Panc1 (cell line): ENCODE results near the gene ATXN7. TPM values are rescaled to one million over a fixed set of nuclear protein-coding genes. Genes with fewer than 3 reads are reported as not detected.

ENCODE experiments used
- ATAC-seq: fragments of 200-7000 bp; cut with Tn5 transposase; 2 replicates; pipeline ENCODE4 v1.9.1; 2020; ENCODE audit warnings: mild to moderate bottlenecking, moderate library complexity
- BruUV-seq: library from RNA; stranded (reverse); fragments of 400-500 nt; replicated peaks from 2 replicates; lab custom pipeline; 2021; lab: Mats Ljungman, UMichigan
- CTCF ChIA-PET: fragments of 300-600 bp; sonication (Branson Sonifier 250); formaldehyde crosslinking; loops from one replicate; lab custom pipeline; 2022; ENCODE audit warnings: antibody characterized with exemption; lab: Charles Lee
- POLR2A ChIA-PET: fragments of 300-600 bp; sonication (Branson Sonifier 250); formaldehyde crosslinking; loops from one replicate; lab custom pipeline; 2022; ENCODE audit warnings: antibody characterized with exemption; lab: Charles Lee
- DNase-seq: peaks from one replicate; pipeline ENCODE4 v3.0.0-alpha.2; 2010; ENCODE audit warnings: low read depth, low spot score
- H3K27ac ChIP-seq: 2 replicates; pipeline ENCODE4 v1.5.1; 2011; ENCODE audit warnings: mild to moderate bottlenecking, low read length, inconsistent platforms
- H3K27me3 ChIP-seq: fragments of 200-500 bp; sonication (Bioruptor generic); 2 replicates; pipeline ENCODE4 v1.6.0; 2014; ENCODE audit warnings: low read length, inconsistent platforms; ENCODE audit not compliant: control insufficient read depth, insufficient read depth
- H3K36me3 ChIP-seq: fragments of 200-500 bp; sonication (Bioruptor generic); 2 replicates; pipeline ENCODE4 v1.5.1; 2014; ENCODE audit warnings: inconsistent platforms, mild to moderate bottlenecking, low read length, moderate library complexity; ENCODE audit not compliant: control insufficient read depth, insufficient read depth
- H3K4me1 ChIP-seq: 2 replicates; pipeline ENCODE4 v1.5.1; 2011; ENCODE audit warnings: inconsistent platforms, mild to moderate bottlenecking, low read length, moderate library complexity; ENCODE audit not compliant: control insufficient read depth, insufficient read depth
- H3K4me3 ChIP-seq, 2 experiments: 2 replicates each; pipeline ENCODE4 v1.5.1; 2011 to 2012; ENCODE audit warnings: low read depth in 2 of 2, low read length in 2 of 2, mild to moderate bottlenecking in 2 of 2, inconsistent platforms in 1 of 2, moderate library complexity in 1 of 2
- H3K9me3 ChIP-seq: fragments of 200-500 bp; sonication (Bioruptor generic); 2 replicates; pipeline ENCODE4 v1.5.1; 2014; ENCODE audit warnings: low read depth, mild to moderate bottlenecking, inconsistent platforms, low read length, moderate library complexity; ENCODE audit not compliant: control insufficient read depth, insufficient read depth
- POLR2AphosphoS5 ChIP-seq: IDR thresholded peaks from 2 replicates; pipeline ENCODE4 v1.6.1; 2012; ENCODE audit warnings: mild to moderate bottlenecking, low read depth, low read length, moderate library complexity
- SIN3A ChIP-seq: IDR thresholded peaks from 2 replicates; pipeline ENCODE4 v1.6.1; 2012; ENCODE audit warnings: low read depth, mild to moderate bottlenecking, low read length, moderate library complexity, borderline replicate concordance; ENCODE audit not compliant: insufficient read depth
- TCF7L2 ChIP-seq: IDR thresholded peaks from 2 replicates; pipeline ENCODE4 v1.6.1; 2011; ENCODE audit warnings: mild to moderate bottlenecking, low read depth, low read length, inconsistent platforms
- in situ Hi-C: cut with HindIII; loops from 2 replicates; pipeline ENCODE4 v1.10.0; 2016; ENCODE audit warnings: low sequenced_read_pairs, low pct_unique_long_range_greater_than_20kb
- intact Hi-C: fragments of 100-400 bp; cut with micrococcal nuclease; formaldehyde crosslinking; loops from one replicate; pipeline ENCODE4 v1.10.0; 2022; ENCODE audit not compliant: unreplicated experiment
- total RNA-seq: library from RNA; stranded (reverse); gene quantifications from one replicate; pipeline ENCODE4 v1.2.1, GENCODE V29; 2021; ENCODE audit not compliant: unreplicated experiment
- TF ChIP-seq, protein P1 (sequence below), 2 experiments: IDR thresholded peaks; 2 replicates each; pipeline ENCODE4 v1.6.1; 2011 to 2012; ENCODE audit warnings: low read depth in 2 of 2, control low read depth in 1 of 2, low read length in 1 of 2, mild to moderate bottlenecking in 1 of 2, moderate library complexity in 1 of 2; ENCODE audit not compliant: insufficient read depth in 1 of 2
- TF ChIP-seq, protein P2 (sequence below): fragments of 450-650 bp; IDR thresholded peaks from 2 replicates; pipeline ENCODE4 v1.5.1; 2017; ENCODE audit warnings: mild to moderate bottlenecking

ATXN7 gene
- total RNA-seq, 1 experiment from 2014 or later: 17.3 TPM

DNA sequence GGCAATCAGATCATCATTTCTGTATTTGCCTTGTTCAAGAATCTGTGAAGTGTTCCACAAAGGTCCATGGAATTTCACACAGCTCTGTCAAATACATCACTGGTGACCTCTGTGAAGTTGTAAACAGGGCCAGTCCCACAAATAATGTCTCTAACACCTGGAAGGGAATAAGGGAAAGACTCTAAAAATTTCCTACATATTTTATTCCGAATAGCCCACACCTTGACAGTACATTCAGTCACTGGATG lies 44.6 kb upstream of the ATXN7 start, which contains the start of gene C3orf49:
Gene C3orf49 (plus strand): TSS at position 149 of the 248 bp plus-strand sequence. CDS start 173 bp downstream, outside the sequence.
- intact Hi-C loops: no loop called here
- TF ChIP-seq POLR2AphosphoS5 (no peak), SIN3A (no peak), TCF7L2 (no peak)
- TF ChIP-seq, protein P1, sequence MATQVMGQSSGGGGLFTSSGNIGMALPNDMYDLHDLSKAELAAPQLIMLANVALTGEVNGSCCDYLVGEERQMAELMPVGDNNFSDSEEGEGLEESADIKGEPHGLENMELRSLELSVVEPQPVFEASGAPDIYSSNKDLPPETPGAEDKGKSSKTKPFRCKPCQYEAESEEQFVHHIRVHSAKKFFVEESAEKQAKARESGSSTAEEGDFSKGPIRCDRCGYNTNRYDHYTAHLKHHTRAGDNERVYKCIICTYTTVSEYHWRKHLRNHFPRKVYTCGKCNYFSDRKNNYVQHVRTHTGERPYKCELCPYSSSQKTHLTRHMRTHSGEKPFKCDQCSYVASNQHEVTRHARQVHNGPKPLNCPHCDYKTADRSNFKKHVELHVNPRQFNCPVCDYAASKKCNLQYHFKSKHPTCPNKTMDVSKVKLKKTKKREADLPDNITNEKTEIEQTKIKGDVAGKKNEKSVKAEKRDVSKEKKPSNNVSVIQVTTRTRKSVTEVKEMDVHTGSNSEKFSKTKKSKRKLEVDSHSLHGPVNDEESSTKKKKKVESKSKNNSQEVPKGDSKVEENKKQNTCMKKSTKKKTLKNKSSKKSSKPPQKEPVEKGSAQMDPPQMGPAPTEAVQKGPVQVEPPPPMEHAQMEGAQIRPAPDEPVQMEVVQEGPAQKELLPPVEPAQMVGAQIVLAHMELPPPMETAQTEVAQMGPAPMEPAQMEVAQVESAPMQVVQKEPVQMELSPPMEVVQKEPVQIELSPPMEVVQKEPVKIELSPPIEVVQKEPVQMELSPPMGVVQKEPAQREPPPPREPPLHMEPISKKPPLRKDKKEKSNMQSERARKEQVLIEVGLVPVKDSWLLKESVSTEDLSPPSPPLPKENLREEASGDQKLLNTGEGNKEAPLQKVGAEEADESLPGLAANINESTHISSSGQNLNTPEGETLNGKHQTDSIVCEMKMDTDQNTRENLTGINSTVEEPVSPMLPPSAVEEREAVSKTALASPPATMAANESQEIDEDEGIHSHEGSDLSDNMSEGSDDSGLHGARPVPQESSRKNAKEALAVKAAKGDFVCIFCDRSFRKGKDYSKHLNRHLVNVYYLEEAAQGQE (IDR thresholded peaks at IDR 0.05; ENCODE audit: insufficient read depth in 1 of 2, low read depth in 2 of 2, low read length in 1 of 2): no peak
- TF ChIP-seq, protein P2, sequence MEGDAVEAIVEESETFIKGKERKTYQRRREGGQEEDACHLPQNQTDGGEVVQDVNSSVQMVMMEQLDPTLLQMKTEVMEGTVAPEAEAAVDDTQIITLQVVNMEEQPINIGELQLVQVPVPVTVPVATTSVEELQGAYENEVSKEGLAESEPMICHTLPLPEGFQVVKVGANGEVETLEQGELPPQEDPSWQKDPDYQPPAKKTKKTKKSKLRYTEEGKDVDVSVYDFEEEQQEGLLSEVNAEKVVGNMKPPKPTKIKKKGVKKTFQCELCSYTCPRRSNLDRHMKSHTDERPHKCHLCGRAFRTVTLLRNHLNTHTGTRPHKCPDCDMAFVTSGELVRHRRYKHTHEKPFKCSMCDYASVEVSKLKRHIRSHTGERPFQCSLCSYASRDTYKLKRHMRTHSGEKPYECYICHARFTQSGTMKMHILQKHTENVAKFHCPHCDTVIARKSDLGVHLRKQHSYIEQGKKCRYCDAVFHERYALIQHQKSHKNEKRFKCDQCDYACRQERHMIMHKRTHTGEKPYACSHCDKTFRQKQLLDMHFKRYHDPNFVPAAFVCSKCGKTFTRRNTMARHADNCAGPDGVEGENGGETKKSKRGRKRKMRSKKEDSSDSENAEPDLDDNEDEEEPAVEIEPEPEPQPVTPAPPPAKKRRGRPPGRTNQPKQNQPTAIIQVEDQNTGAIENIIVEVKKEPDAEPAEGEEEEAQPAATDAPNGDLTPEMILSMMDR: no peak
- in situ Hi-C loops: no loop called here
- no peaks in the 10 kb centered on the region for H3K36me3 ChIP-seq
- H3K4me3 ChIP-seq: no peak within 1 kb of the TSS
- no peak within 1 kb of the TSS for H3K27ac ChIP-seq
- H3K9me3 ChIP-seq: no peaks in the 10 kb centered on the region
- no TSS peak for BruUV-seq
- ChIA-PET CTCF (interaction anchor here (0.6 to 2.4 kb wide), 2 partner anchors 66 to 470 kb away, joined by 3 to 6 read pairs; no protein-coding TSS in a partner anchor), POLR2A (no interaction called here)
- no peaks in the 10 kb centered on the region for H3K27me3 ChIP-seq
- no peak for ATAC-seq
- no peak for DNase-seq
- H3K4me1 ChIP-seq: no peaks in the 10 kb centered on the region

- Histone ChIP-seq H3K27ac (no peak overlapping the region), H3K36me3 (no peaks in the 10 kb centered on the region), H3K9me3 (no peaks in the 10 kb centered on the region), H3K4me1 (no peaks in the 10 kb centered on the region), H3K4me3 (no peak overlapping the region), H3K27me3 (no peaks in the 10 kb centered on the region)
- TF ChIP-seq TCF7L2: no peak
- TF ChIP-seq, protein P2: no peak
- TF ChIP-seq, protein P1 (IDR thresholded peaks at IDR 0.05; ENCODE audit: insufficient read depth in 1 of 2, low read depth in 2 of 2, low read length in 1 of 2): no peak
- TF ChIP-seq SIN3A: no peak
- TF ChIP-seq POLR2AphosphoS5: no peak
- ATAC-seq: no peak
- BruUV-seq: no TSS peak
- CTCF ChIA-PET: no interaction called here
- no peak for DNase-seq
- in situ Hi-C loops (no loop called here), intact Hi-C loops (no loop called here)
- POLR2A ChIA-PET: no interaction called here
These were observed 39.4 kb upstream of the ATXN7 start for GRCh38 chr3:63824309-63824708.
